GM21576 (cell line): Measurements from ENCODE around the gene MARVELD2.
"Not testable (repeated sequence)": the region's sequence is repeated elsewhere in the genome, so short reads cannot be mapped to it uniquely, and the experiment has no call there.

Experiments used
- ATAC-seq: cut with Tn5 transposase; IDR thresholded peaks from one replicate; pipeline ENCODE4 v1.9.1; 2021; ENCODE audit warnings: mild to moderate bottlenecking, moderate library complexity; ENCODE audit not compliant: unreplicated experiment

Gene MARVELD2

GRCh38 chr5:69449511-69449910, 34.6 kb downstream of the MARVELD2 start:
- ATAC-seq, result no peak

- ATAC-seq, result no peak
Measured at GRCh38 chr5:69450116-69450515, 35.2 kb downstream of the MARVELD2 start.

- ATAC-seq, result not testable (repeated sequence)
Measured at GRCh38 chr5:69450527-69450926, 35.6 kb downstream of the MARVELD2 start.

GRCh38 chr5:69451941-69452647, 37.2 kb downstream of the MARVELD2 start:
- no peak for ATAC-seq

- ATAC-seq, result not testable (repeated sequence)
Measured at GRCh38 chr5:69453487-69453886, 38.6 kb downstream of the MARVELD2 start.

- ATAC-seq, result no peak
Measured at GRCh38 chr5:69454460-69455249, 39.7 kb downstream of the MARVELD2 start.

- not testable (repeated sequence) for ATAC-seq
Measured at GRCh38 chr5:69455428-69455988, 40.6 kb downstream of the MARVELD2 start.

GRCh38 chr5:69462170-69462569, 47.3 kb downstream of the MARVELD2 start:
- ATAC-seq, result no peak

- not testable (repeated sequence) for ATAC-seq
Measured at GRCh38 chr5:69466375-69466774, 51.5 kb downstream of the MARVELD2 start.

GRCh38 chr5:69467442-69468225, 52.7 kb downstream of the MARVELD2 start:
- ATAC-seq, result peak; percentile 95

GRCh38 chr5:69468631-69469030, 53.7 kb downstream of the MARVELD2 start:
- ATAC-seq, result no peak

GRCh38 chr5:69471516-69471915, 56.6 kb downstream of the MARVELD2 start:
- ATAC-seq, result not testable (repeated sequence)

GRCh38 chr5:69472535-69473143, 57.7 kb downstream of the MARVELD2 start:
- not testable (repeated sequence) for ATAC-seq

- ATAC-seq, result no peak
Measured at GRCh38 chr5:69477170-69477569, 62.3 kb downstream of the MARVELD2 start.

- not testable (repeated sequence) for ATAC-seq
Measured at GRCh38 chr5:69478296-69478695, 63.4 kb downstream of the MARVELD2 start.

- no peak for ATAC-seq
Measured at GRCh38 chr5:69484891-69485290, 70.0 kb downstream of the MARVELD2 start.

- no peak for ATAC-seq
Measured at GRCh38 chr5:69485471-69485870, 70.6 kb downstream of the MARVELD2 start.

GRCh38 chr5:69489246-69489645, 74.3 kb downstream of the MARVELD2 start:
- no peak for ATAC-seq

- no peak for ATAC-seq
Measured at GRCh38 chr5:69491027-69491426, 76.1 kb downstream of the MARVELD2 start.

- no peak for ATAC-seq
Measured at GRCh38 chr5:69491838-69492390, 77.0 kb downstream of the MARVELD2 start.
